Measurements from ENCODE around the gene GADD45B. TPM values are rescaled to one million over a fixed set of nuclear protein-coding genes. Genes with fewer than 3 reads are reported as not detected.

GADD45B gene
- total and polyA plus RNA-seq, 3 donors from 2014 or later = 16.9 to 59.7 (median 30.5) TPM

DNA sequence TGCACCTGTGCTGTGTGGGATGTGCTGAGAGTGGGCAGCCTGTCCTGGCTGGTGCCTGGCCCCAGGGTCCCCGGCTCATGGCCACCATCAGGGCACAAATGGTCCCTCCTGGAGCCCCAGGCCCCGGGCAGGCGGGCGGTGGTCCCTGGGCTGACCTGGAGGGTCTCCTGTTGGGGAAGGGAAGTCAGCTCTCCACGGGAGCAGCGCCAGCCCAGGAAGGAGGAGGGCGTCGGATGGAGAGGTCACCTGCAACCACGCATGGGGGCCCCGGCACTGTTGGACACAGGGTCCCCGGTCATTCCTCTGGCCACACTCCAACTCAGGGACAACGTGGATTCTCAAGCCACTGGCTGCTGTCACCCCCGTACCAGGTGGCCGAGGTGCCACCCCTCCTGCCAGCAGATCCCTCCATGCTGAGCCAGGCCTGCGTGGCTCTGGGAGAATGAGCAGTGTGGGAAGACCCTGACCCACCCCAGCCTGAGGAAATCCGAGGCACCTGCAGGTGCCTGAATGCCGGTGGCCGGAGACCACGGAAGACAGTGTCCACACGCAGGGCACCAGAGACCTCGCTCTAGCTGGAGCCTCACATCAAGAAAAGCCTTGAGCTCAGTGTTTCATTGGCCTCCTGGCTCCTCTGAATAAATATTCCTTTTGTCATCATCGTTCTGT, 32.7 kb upstream of the GADD45B start:
- H3K4me1 ChIP-seq = no peaks in the 10 kb centered on the region
- H3K27me3 ChIP-seq = no peaks in the 10 kb centered on the region
- 92 to 99% methylated on average over 10 to 22 of the region's 22 CpGs for WGBS, 2 donors
- H3K4me3 ChIP-seq = no peak overlapping the region
- no peak for TF ChIP-seq POLR2A (IDR thresholded peaks at IDR 0.05)
- TF ChIP-seq, protein P1, sequence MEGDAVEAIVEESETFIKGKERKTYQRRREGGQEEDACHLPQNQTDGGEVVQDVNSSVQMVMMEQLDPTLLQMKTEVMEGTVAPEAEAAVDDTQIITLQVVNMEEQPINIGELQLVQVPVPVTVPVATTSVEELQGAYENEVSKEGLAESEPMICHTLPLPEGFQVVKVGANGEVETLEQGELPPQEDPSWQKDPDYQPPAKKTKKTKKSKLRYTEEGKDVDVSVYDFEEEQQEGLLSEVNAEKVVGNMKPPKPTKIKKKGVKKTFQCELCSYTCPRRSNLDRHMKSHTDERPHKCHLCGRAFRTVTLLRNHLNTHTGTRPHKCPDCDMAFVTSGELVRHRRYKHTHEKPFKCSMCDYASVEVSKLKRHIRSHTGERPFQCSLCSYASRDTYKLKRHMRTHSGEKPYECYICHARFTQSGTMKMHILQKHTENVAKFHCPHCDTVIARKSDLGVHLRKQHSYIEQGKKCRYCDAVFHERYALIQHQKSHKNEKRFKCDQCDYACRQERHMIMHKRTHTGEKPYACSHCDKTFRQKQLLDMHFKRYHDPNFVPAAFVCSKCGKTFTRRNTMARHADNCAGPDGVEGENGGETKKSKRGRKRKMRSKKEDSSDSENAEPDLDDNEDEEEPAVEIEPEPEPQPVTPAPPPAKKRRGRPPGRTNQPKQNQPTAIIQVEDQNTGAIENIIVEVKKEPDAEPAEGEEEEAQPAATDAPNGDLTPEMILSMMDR (IDR thresholded peaks at IDR 0.05) = no peak
- intact Hi-C loops (cut with DNase I; ENCODE audit: low total_unique reads) = no loop called here
- H3K36me3 ChIP-seq (ENCODE audit: low read depth, missing control alignments) = no peaks in the 10 kb centered on the region
- H3K9me3 ChIP-seq = no peaks in the 10 kb centered on the region
- no peak overlapping the region for H3K27ac ChIP-seq
- DNase-seq = no peak

DNA sequence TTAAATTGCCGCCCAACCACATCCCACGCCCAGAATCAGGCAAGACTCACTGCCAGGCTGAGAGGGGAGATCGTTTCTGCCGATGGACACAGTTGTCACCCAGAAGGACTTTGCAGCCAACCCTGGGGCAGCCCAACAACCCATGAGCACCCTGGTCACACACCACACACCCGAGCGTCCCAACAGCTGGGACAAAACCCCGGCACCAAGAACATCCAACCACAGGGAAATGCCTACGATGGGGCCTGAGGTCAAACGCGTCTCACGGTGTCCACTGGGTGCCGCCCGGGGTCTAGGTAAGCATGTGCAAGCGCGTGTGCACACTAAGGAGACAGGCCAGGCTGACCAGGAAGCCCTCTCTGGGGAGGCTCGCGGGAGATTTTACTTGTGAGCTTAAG, 32.1 kb upstream of the GADD45B start:
- H3K9me3 ChIP-seq = no peaks in the 10 kb centered on the region
- no peaks in the 10 kb centered on the region for H3K4me1 ChIP-seq
- H3K27ac ChIP-seq = no peak overlapping the region
- intact Hi-C loops (cut with DNase I; ENCODE audit: low total_unique reads) = no loop called here
- TF ChIP-seq, protein P1 (IDR thresholded peaks at IDR 0.05) = no peak
- no peak for TF ChIP-seq POLR2A (IDR thresholded peaks at IDR 0.05)
- 92 to 93% methylated on average over 16 to 17 of the region's 17 CpGs for WGBS, 2 donors
- no peaks in the 10 kb centered on the region for H3K27me3 ChIP-seq
- H3K4me3 ChIP-seq = no peak overlapping the region
- DNase-seq = no peak
- no peaks in the 10 kb centered on the region for H3K36me3 ChIP-seq (ENCODE audit: low read depth, missing control alignments)

DNA sequence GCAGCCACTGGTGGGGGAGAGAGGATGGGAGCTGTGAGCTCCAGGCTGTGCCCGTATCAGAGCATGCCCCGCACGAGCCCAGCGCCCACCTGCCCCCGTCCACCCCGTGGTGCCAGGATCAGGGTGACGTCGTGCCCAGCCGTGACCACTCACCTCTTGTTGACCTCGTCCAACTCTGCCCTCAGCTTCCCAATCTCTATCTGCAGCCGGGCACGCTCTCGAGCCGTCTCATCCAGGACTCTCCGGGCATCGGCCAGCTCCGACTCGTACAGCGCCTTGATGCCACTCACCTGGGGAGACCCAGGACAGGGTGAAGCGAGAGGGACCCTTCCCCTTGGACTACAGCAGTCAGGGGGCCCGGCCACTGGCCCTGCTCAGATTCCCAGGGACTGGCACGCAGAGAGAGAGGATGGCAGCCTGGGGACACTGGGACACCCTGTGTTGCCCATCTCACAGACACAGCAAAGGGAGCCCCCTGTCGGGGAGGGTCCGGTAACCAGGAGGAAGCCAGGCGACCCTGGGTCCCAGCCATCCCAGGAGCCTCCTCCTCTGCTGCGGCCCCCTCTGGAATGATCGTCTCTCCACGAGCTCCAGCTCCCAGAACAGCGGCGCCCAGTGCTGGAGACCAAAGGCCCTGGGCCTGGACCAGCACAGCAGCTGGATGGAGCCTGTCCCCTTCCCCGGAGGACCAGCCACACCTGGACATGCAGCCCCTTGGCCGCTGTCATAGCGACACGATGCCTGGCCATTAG, 31.5 kb upstream of the GADD45B start:
- TF ChIP-seq POLR2A (IDR thresholded peaks at IDR 0.05) = no peak
- intact Hi-C loops (cut with DNase I; ENCODE audit: low total_unique reads) = no loop called here
- H3K9me3 ChIP-seq = no peaks in the 10 kb centered on the region
- no peak for DNase-seq
- no peaks in the 10 kb centered on the region for H3K4me1 ChIP-seq
- H3K36me3 ChIP-seq (ENCODE audit: low read depth, missing control alignments) = no peaks in the 10 kb centered on the region
- H3K4me3 ChIP-seq = no peak overlapping the region
- no peaks in the 10 kb centered on the region for H3K27me3 ChIP-seq
- WGBS, 2 donors = 92 to 96% methylated on average over 16 to 34 of the region's 34 CpGs
- H3K27ac ChIP-seq = no peak overlapping the region

DNA sequence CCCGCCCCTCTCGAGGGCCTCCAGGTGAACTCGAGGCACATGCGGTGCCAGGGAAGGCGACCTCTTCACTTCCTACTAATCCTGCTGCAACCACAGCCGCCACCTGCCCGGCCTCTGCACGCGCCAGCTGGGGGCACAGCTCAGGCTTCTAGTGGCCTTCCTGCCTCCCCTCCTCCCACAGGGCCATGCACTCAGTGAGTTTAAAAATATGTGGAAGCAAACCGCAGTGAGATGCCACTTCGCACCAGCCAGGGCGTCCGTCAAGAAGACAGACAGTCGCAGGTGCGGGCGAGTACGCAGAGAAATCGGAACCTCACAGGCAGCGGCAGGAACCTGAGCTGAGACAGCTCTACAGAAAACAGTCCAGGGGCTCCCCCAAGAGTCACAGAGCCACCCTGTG, 29.5 kb upstream of the GADD45B start:
- no peak overlapping the region for H3K27ac ChIP-seq
- no peak overlapping the region for H3K4me3 ChIP-seq
- 81 to 84% methylated on average over 16 to 19 of the region's 19 CpGs for WGBS, 2 donors
- no peaks in the 10 kb centered on the region for H3K36me3 ChIP-seq (ENCODE audit: low read depth, missing control alignments)
- intact Hi-C loops (cut with DNase I; ENCODE audit: low total_unique reads) = no loop called here
- H3K4me1 ChIP-seq = no peaks in the 10 kb centered on the region
- no peaks in the 10 kb centered on the region for H3K9me3 ChIP-seq
- no peaks in the 10 kb centered on the region for H3K27me3 ChIP-seq
- no peak for DNase-seq
- no peak for TF ChIP-seq POLR2A (IDR thresholded peaks at IDR 0.05)
- TF ChIP-seq, protein P1 (IDR thresholded peaks at IDR 0.05) = no peak

DNA sequence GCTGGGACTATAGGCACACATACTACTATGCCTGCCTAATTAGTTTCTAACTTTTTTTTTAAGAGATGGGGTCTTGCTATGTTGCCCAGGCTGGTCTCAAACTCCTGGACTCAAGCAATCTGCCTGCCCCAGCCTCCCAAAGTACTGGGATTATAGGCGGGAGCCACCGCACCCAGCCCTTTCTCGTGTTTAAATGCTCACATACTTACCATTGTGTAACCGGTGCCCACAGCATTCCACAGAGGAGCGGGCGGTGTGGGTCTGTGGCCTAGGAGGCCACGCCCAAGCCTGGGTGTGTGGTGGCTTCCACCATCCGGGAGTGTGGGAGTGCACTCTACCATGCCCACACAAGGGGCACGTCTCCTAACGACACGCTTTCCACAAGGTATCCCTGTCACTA, 26.9 kb upstream of the GADD45B start:
- no peaks in the 10 kb centered on the region for H3K36me3 ChIP-seq (ENCODE audit: low read depth, missing control alignments)

More for the DNA sequence above, 26.9 kb upstream of the GADD45B start:
- TF ChIP-seq POLR2A (IDR thresholded peaks at IDR 0.05) = no peak
- TF ChIP-seq, protein P1 (IDR thresholded peaks at IDR 0.05) = no peak
- intact Hi-C loops (cut with DNase I; ENCODE audit: low total_unique reads) = no loop called here
- Histone ChIP-seq H3K9me3 (no peaks in the 10 kb centered on the region), H3K27ac (no peak overlapping the region), H3K4me1 (no peaks in the 10 kb centered on the region), H3K4me3 (no peak overlapping the region), H3K27me3 (no peaks in the 10 kb centered on the region)
- 92 to 96% methylated on average over 11 of the region's 11 CpGs for WGBS, 2 donors
- DNase-seq = no peak
